C4-2B (cell line): ENCODE measurements around the gene SEMA4D.

Source experiments
- H3K27ac ChIP-seq: fragments of 450-650 bp; 2 replicates; pipeline ENCODE4 v1.5.1; 2017
- ZFX ChIP-seq: fragments of 450-650 bp; IDR thresholded peaks from 2 replicates; pipeline ENCODE4 v1.6.1; 2017
- TF ChIP-seq, protein P1 (sequence below): fragments of 450-650 bp; conservative IDR thresholded peaks from 2 replicates; pipeline ENCODE4 v1.5.1; 2017; ENCODE audit warnings: mild to moderate bottlenecking

The SEMA4D gene

GRCh38 chr9:89446961-89447310, 51.0 kb downstream of the SEMA4D start:
- TF ChIP-seq, protein P1, sequence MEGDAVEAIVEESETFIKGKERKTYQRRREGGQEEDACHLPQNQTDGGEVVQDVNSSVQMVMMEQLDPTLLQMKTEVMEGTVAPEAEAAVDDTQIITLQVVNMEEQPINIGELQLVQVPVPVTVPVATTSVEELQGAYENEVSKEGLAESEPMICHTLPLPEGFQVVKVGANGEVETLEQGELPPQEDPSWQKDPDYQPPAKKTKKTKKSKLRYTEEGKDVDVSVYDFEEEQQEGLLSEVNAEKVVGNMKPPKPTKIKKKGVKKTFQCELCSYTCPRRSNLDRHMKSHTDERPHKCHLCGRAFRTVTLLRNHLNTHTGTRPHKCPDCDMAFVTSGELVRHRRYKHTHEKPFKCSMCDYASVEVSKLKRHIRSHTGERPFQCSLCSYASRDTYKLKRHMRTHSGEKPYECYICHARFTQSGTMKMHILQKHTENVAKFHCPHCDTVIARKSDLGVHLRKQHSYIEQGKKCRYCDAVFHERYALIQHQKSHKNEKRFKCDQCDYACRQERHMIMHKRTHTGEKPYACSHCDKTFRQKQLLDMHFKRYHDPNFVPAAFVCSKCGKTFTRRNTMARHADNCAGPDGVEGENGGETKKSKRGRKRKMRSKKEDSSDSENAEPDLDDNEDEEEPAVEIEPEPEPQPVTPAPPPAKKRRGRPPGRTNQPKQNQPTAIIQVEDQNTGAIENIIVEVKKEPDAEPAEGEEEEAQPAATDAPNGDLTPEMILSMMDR: no peak
- no peak for TF ChIP-seq ZFX
- no peak overlapping the region for H3K27ac ChIP-seq

DNA sequence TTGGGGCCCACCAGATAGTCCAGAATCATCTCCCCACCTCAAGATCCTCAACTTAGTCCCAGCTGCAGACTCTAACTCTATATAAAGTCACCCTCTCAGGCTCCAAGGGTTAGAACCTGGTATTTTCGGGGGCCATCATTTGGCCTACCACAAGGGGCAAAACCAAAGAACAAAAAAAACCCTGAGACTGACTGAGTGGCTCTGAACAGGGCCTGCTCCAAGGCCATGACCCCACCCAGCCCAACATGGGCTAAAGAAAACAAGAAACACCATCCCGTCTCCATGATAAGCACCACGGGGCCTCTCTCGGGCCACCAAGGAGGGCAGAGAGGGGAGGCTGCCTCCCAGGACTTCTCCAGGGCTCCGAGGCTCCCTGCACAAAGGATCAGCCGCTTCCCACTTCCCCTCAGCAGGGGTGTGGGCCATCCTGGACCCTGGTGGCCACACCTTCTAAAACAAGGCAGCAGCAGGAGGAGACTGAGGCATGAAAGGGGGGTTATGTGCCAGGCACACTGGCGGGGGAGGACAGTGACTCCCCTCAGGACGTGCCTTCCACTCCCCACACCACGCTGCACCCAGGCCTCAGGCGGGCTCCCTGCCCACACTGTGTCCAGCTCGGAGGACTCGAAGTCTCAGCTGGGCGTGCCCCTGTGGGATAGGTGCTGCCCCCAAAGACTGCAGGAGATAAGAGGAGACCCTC, 51.5 kb downstream of the SEMA4D start:
- TF ChIP-seq, protein P1: no peak
- no peak for TF ChIP-seq ZFX
- H3K27ac ChIP-seq: no peak overlapping the region

DNA sequence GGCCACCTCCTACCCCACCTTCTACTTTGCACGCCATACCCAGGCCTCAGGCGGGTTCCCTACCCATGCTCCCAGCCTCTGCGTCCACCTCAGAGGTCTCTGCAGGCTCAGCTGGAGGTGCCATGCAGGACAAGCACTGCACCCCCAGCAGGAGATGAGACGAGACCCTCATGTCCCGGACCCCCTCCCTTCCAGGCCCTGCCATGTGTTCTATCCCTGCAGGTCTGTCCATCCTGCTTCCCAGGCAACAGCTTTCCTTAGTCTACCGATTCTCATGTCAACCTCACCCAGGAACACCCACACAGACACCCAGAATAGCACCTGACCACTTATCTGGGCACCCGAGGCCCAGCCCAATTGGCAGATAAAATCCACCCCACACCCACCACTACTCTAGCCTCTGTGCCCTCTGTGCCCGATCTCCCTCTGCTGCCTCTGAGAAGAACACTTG, 52.1 kb downstream of the SEMA4D start:
- H3K27ac ChIP-seq: no peak overlapping the region
- TF ChIP-seq ZFX: no peak
- TF ChIP-seq, protein P1: no peak

DNA sequence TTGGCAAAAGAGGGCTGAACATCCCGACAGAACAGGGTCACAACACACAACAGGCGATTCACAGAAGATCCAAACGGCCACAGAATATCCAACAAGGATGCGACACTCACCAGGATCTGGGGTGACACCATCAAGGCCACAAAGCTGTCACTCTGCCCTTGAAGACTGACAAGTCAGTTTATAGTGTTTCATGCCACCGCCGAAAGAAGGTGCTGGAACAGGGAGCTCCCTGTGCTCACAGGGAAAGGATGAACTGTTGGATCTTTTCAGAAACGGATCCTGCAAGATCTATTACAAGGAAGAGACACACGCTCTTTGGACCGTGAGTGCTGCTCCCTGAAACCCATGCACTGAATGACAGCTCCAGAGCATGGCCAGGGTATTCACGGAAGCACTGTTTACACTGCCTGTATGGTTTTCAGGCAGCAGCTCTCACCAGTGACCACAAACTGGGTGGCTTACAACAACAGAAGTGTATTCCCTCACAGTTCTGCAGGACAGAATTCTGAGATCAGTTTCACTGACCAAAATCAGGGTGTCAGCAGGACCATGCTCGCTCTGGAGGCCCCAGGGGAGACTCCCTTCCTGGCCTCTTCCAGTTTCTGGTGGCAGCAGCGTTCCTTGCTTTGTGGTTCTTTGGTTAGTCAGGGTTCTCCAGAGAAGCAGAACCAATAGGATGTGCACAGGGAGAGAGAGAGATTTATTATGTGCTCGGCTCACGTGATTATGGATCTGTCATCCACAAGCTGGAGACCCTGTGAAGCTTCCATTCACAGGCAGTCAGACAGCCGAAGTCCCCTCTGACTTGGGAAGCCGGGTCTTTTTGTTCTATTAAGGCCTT, 52.8 kb downstream of the SEMA4D start:
- TF ChIP-seq, protein P1: no peak
- no peak for TF ChIP-seq ZFX

DNA sequence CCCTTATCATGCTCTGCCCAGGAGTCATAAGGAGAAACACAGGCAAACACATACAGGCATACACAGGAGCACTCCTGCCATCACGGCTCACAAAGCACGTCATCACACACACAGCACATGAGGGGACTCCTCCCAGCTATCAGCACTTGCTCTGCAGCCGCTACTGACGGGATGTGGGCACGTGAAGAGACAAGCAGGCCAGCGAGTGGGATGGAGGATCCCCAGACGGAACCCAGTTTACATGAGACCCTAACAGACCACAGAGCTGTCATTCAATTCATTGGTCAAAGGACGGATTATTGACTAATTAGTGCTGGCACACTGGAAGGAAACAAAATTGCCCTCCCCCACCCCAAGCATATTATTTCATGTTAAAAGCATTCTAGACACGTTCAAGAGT, 53.6 kb downstream of the SEMA4D start:
- TF ChIP-seq, protein P1: no peak
- no peak for TF ChIP-seq ZFX
- no peak overlapping the region for H3K27ac ChIP-seq

More for the DNA sequence above, 52.8 kb downstream of the SEMA4D start:
- no peak overlapping the region for H3K27ac ChIP-seq

GRCh38 chr9:89442981-89443814, 54.7 kb downstream of the SEMA4D start:
- peak overlapping the region; percentile 4; the same call in 1 of the 2 replicates for H3K27ac ChIP-seq
- no peak for TF ChIP-seq ZFX
- TF ChIP-seq, protein P1: no peak
